H9 (cell line): ENCODE results near the gene SLC35F3. TPM values are rescaled to one million over a fixed set of nuclear protein-coding genes. Genes with fewer than 3 reads are reported as not detected.
A peak's percentile ranks its signal among the peaks of the same experiment; 100 is the strongest.

Experiments
- DNase-seq: peaks from one replicate; pipeline ENCODE4 v3.0.0-alpha.2; 2017
- H2AFZ ChIP-seq: one replicate; pipeline ENCODE4 v1.6.1; 2013; ENCODE audit warnings: mild to moderate bottlenecking, low read length, control low read depth, moderate library complexity
- H2AK5ac ChIP-seq: 2 replicates; pipeline ENCODE4 v1.6.1; 2013; ENCODE audit warnings: low read length, control low read depth, mixed read lengths; ENCODE audit not compliant: insufficient read length
- H2BK120ac ChIP-seq: one replicate; pipeline ENCODE4 v1.6.1; 2013; ENCODE audit warnings: low read depth, mild to moderate bottlenecking, low read length, control low read depth, inconsistent platforms; ENCODE audit not compliant: poor library complexity, severe bottlenecking
- H2BK12ac ChIP-seq: 2 replicates; pipeline ENCODE4 v1.6.1; 2013; ENCODE audit warnings: low read length, control low read depth, mixed read lengths, low read depth; ENCODE audit not compliant: insufficient read length
- H2BK15ac ChIP-seq: 2 replicates; pipeline ENCODE4 v1.6.1; 2013; ENCODE audit warnings: low read depth, low read length, control low read depth
- H2BK20ac ChIP-seq: one replicate; pipeline ENCODE4 v1.6.1; 2013; ENCODE audit warnings: low read depth, mild to moderate bottlenecking, low read length, control low read depth, inconsistent platforms; ENCODE audit not compliant: poor library complexity, severe bottlenecking
- H2BK5ac ChIP-seq: 2 replicates; pipeline ENCODE4 v1.6.1; 2013; ENCODE audit warnings: low read length, control low read depth, mixed read lengths; ENCODE audit not compliant: insufficient read length
- H3K14ac ChIP-seq: 2 replicates; pipeline ENCODE4 v1.6.1; 2013; ENCODE audit warnings: low read length, control low read depth; ENCODE audit not compliant: insufficient read depth
- H3K18ac ChIP-seq: 2 replicates; pipeline ENCODE4 v1.6.1; 2013; ENCODE audit warnings: low read depth, mild to moderate bottlenecking, mixed read lengths, low read length, control low read depth; ENCODE audit not compliant: insufficient read length
- H3K23ac ChIP-seq: 2 replicates; pipeline ENCODE4 v1.6.1; 2013; ENCODE audit warnings: low read length, control low read depth, mixed read lengths, low read depth; ENCODE audit not compliant: insufficient read length
- H3K23me2 ChIP-seq: 2 replicates; pipeline ENCODE4 v1.6.1; 2013; ENCODE audit warnings: low read depth, mild to moderate bottlenecking, mixed read lengths, low read length, control low read depth; ENCODE audit not compliant: insufficient read length, poor library complexity, severe bottlenecking
- H3K27ac ChIP-seq: 2 replicates; pipeline ENCODE4 v1.5.1; 2013; ENCODE audit warnings: low read length, control low read depth, mixed read lengths, low read depth; ENCODE audit not compliant: insufficient read length
- H3K27me3 ChIP-seq: 2 replicates; pipeline ENCODE4 v1.6.1; 2013; ENCODE audit warnings: low read length, control low read depth, inconsistent platforms; ENCODE audit not compliant: insufficient read depth
- H3K4ac ChIP-seq: 2 replicates; pipeline ENCODE4 v1.6.1; 2013; ENCODE audit warnings: low read depth, mild to moderate bottlenecking, control low read depth, inconsistent platforms, low read length, moderate library complexity
- H3K4me1 ChIP-seq: 2 replicates; pipeline ENCODE4 v1.6.1; 2013; ENCODE audit warnings: low read length, control low read depth, inconsistent platforms; ENCODE audit not compliant: insufficient read depth
- H3K4me2 ChIP-seq: 2 replicates; pipeline ENCODE4 v1.6.1; 2013; ENCODE audit warnings: low read length, control low read depth, mixed read lengths; ENCODE audit not compliant: insufficient read length, insufficient read depth
- H3K56ac ChIP-seq: 2 replicates; pipeline ENCODE4 v1.6.1; 2013; ENCODE audit warnings: low read depth, mild to moderate bottlenecking, mixed read lengths, low read length, control low read depth; ENCODE audit not compliant: insufficient read length
- H3K79me1 ChIP-seq: 2 replicates; pipeline ENCODE4 v1.6.1; 2013; ENCODE audit warnings: low read depth, mild to moderate bottlenecking, moderate library complexity, low read length, control low read depth, inconsistent platforms; ENCODE audit not compliant: insufficient read depth, poor library complexity, severe bottlenecking
- H3K79me2 ChIP-seq: 2 replicates; pipeline ENCODE4 v1.6.1; 2013; ENCODE audit warnings: low read length, control low read depth, inconsistent platforms; ENCODE audit not compliant: insufficient read depth
- H3K9ac ChIP-seq: 2 replicates; pipeline ENCODE4 v1.6.1; 2013; ENCODE audit warnings: low read length, control low read depth, mixed read lengths; ENCODE audit not compliant: insufficient read length; ENCODE audit errors: extremely low read depth
- H3K9me3 ChIP-seq: one replicate; pipeline ENCODE4 v1.6.1; 2013; ENCODE audit warnings: low read depth, low read length, inconsistent platforms; ENCODE audit not compliant: control insufficient read depth
- H3T11ph ChIP-seq: one replicate; pipeline ENCODE4 v1.6.1; 2013; ENCODE audit warnings: mild to moderate bottlenecking, low read length, control low read depth, inconsistent platforms
- H4K20me1 ChIP-seq: one replicate; pipeline ENCODE4 v1.6.1; 2013; ENCODE audit not compliant: control insufficient read depth, insufficient read length, insufficient read depth
- H4K5ac ChIP-seq: 2 replicates; pipeline ENCODE4 v1.6.1; 2013; ENCODE audit warnings: low read depth, mild to moderate bottlenecking, mixed read lengths, low read length, control low read depth; ENCODE audit not compliant: insufficient read length
- H4K8ac ChIP-seq: replicated peaks from 2 replicates; pipeline ENCODE4 v1.6.1; 2013; ENCODE audit warnings: low read length, control low read depth, mixed read lengths, low read depth; ENCODE audit not compliant: insufficient read length
- H4K91ac ChIP-seq: 2 replicates; pipeline ENCODE4 v1.6.1; 2013; ENCODE audit warnings: low read depth, mild to moderate bottlenecking, moderate library complexity, mixed read lengths, low read length, control low read depth; ENCODE audit not compliant: insufficient read length
- H3K27ac Mint-ChIP-seq, 3 experiments: 2 replicates in 2 of 3; 3 replicates in 1 of 3; pipeline ENCODE4 v1.8.0; 2020 to 2021; ENCODE audit warnings: mixed read lengths in 3 of 3, mild to moderate bottlenecking in 1 of 3, moderate library complexity in 1 of 3
- H3K27me3 Mint-ChIP-seq: 2 replicates; pipeline ENCODE4 v1.8.0; 2021; ENCODE audit warnings: low read depth, mild to moderate bottlenecking, moderate library complexity, mixed read lengths
- H3K36me3 Mint-ChIP-seq, 3 experiments: 2 replicates in 2 of 3; 3 replicates in 1 of 3; pipeline ENCODE4 v1.8.0; 2020 to 2021; ENCODE audit warnings: low read depth in 3 of 3, mixed read lengths in 3 of 3; ENCODE audit not compliant: insufficient read depth in 1 of 3
- H3K4me1 Mint-ChIP-seq, 2 experiments: 2 replicates each; pipeline ENCODE4 v1.8.0; 2020; ENCODE audit warnings: mixed read lengths in 2 of 2
- H3K4me3 Mint-ChIP-seq, 2 experiments: 2 replicates in 1 of 2; 3 replicates in 1 of 2; pipeline ENCODE4 v1.8.0; 2020 to 2021; ENCODE audit warnings: mild to moderate bottlenecking in 2 of 2, mixed read lengths in 2 of 2, moderate library complexity in 1 of 2
- H3K9me3 Mint-ChIP-seq, 2 experiments: 2 replicates in 1 of 2; 3 replicates in 1 of 2; pipeline ENCODE4 v1.8.0; 2020; ENCODE audit warnings: mild to moderate bottlenecking in 2 of 2, mixed read lengths in 2 of 2, moderate library complexity in 1 of 2
- CTCF ChIP-seq: fragments of 200-600 bp; sonication (generic); conservative IDR thresholded peaks from 3 replicates; pipeline ENCODE4 v1.8.0; 2021; ENCODE audit warnings: antibody characterized with exemption, mild to moderate bottlenecking
- WGBS: extraction: QIAGEN DNeasy Blood & Tissue Kit; methylation state at CpG from one replicate; pipeline ENCODE4 v1.1.7; 2013; ENCODE audit warnings: missing lambda C conversion rate, low lambda C conversion rate, mixed read lengths; ENCODE audit not compliant: insufficient read length; ENCODE audit errors: extremely low coverage; 5-methylcytosine and 5-hydroxymethylcytosine counted together
- total RNA-seq: library from RNA; stranded (reverse); gene quantifications from 2 replicates; pipeline ENCODE4 v1.2.1, GENCODE V29; 2021

Gene SLC35F3
- total RNA-seq, 1 experiment from 2014 or later: 0.81 TPM

DNA sequence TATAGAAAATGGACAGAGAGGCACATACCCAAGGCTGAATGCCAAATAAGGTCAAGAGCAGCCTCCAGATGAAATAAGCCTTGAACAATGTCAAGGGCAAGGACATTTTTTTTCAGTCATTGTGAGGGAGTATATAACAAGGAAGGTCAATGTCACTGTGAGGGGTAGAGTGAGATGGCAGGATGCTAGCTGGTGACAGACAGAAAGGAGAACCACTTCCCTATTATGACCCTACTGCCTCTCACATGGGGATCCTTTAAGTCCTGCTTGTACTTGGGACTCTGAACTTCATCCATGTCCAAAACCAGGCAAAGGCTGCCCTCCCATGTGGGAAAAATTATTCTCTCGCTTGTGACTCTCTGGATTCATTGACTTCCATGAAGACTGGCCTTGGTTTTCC lies 349.3 kb downstream of the SLC35F3 start:
- Histone ChIP-seq H2BK5ac (no peak overlapping the region), H3K9ac (no peak overlapping the region), H3K4ac (no peak overlapping the region), H2AK5ac (no peak overlapping the region), H4K91ac (no peak overlapping the region), H3K18ac (no peak overlapping the region), H3K79me1 (no peaks in the 10 kb centered on the region), H2BK15ac (no peak overlapping the region), H3K23me2 (no peaks in the 10 kb centered on the region), H4K20me1 (no peaks in the 10 kb centered on the region), H3K27ac (no peak overlapping the region), H3K27me3 (no peaks in the 10 kb centered on the region), H3K9me3 (no peaks in the 10 kb centered on the region), H2AFZ (no peak overlapping the region), H4K5ac (no peak overlapping the region), H3K79me2 (no peaks in the 10 kb centered on the region), H3K4me1 (no peaks in the 10 kb centered on the region), H3K56ac (no peak overlapping the region), H3K4me2 (no peak overlapping the region), H3T11ph (no peak overlapping the region), H2BK120ac (no peak overlapping the region), H2BK12ac (no peak overlapping the region), H2BK20ac (no peak overlapping the region), H3K23ac (no peak overlapping the region), H3K14ac (no peak overlapping the region), H4K8ac (no peak overlapping the region)
- Mint-ChIP-seq H3K9me3 (peaks cover 6 to 8% of the 10 kb centered on the region in 2 experiments; a peak in 3 of 5 replicates), H3K27me3 (no peaks in the 10 kb centered on the region), H3K36me3 (peaks cover 0 to 8% (median 0%) of the 10 kb centered on the region in 3 experiments; a peak in 4 of 7 replicates), H3K4me1 (peaks cover 14 to 18% of the 10 kb centered on the region in 2 experiments), H3K4me3 (no peak overlapping the region), H3K27ac (no peak overlapping the region)
- TF ChIP-seq CTCF: no peak
- peak; percentile 3 for DNase-seq
- no CpG with 5 or more reads among the region's 1 CpG for WGBS
